Memory B cell (primary cell): ENCODE results near the gene IRF2BP2.

Experiments
- ATAC-seq: fragments of 150-1000 bp; cut with Tn5 transposase; 2 replicates; pipeline ENCODE4 v1.10.0; 2021; ENCODE audit warnings: low read depth, mild to moderate bottlenecking, moderate library complexity
- DNase-seq, 2 donors: peaks; one replicate each; pipeline ENCODE4 v3.0.0; 2022; ENCODE audit warnings: low spot score in 2 of 2
- H3K27ac Mint-ChIP-seq: one replicate; pipeline ENCODE4 v1.8.0; 2022; ENCODE audit warnings: mild to moderate bottlenecking, moderate library complexity, mixed read lengths
- H3K27me3 Mint-ChIP-seq: one replicate; pipeline ENCODE4 v1.8.0; 2022; ENCODE audit warnings: mixed read lengths
- H3K36me3 Mint-ChIP-seq: one replicate; pipeline ENCODE4 v1.8.0; 2022; ENCODE audit warnings: mild to moderate bottlenecking, mixed read lengths
- H3K4me1 Mint-ChIP-seq: one replicate; pipeline ENCODE4 v1.8.0; 2022; ENCODE audit warnings: mixed read lengths
- H3K4me3 Mint-ChIP-seq: one replicate; pipeline ENCODE4 v1.8.0; 2022; ENCODE audit warnings: mild to moderate bottlenecking, moderate library complexity, mixed read lengths
- H3K9me3 Mint-ChIP-seq: one replicate; pipeline ENCODE4 v1.8.0; 2022; ENCODE audit warnings: mixed read lengths

The IRF2BP2 gene

GRCh38 chr1:234582186-234582585 lies 27.8 kb downstream of the IRF2BP2 start:
- H3K4me3 Mint-ChIP-seq: no peak overlapping the region
- no peaks in the 10 kb centered on the region for H3K9me3 Mint-ChIP-seq
- H3K4me1 Mint-ChIP-seq: peaks cover 5% of the 10 kb centered on the region
- DNase-seq: no peak
- no peak overlapping the region for H3K27ac Mint-ChIP-seq
- no peak for ATAC-seq
- H3K27me3 Mint-ChIP-seq: peaks cover 3% of the 10 kb centered on the region
- H3K36me3 Mint-ChIP-seq: no peaks in the 10 kb centered on the region

- H3K9me3 Mint-ChIP-seq: no peaks in the 10 kb centered on the region
- H3K27me3 Mint-ChIP-seq: no peaks in the 10 kb centered on the region
- H3K27ac Mint-ChIP-seq: no peak overlapping the region
- no peaks in the 10 kb centered on the region for H3K36me3 Mint-ChIP-seq
- ATAC-seq (no peak), DNase-seq (no peak)
- H3K4me1 Mint-ChIP-seq: no peaks in the 10 kb centered on the region
- no peak overlapping the region for H3K4me3 Mint-ChIP-seq
Observed at GRCh38 chr1:234581063-234581714, 28.8 kb downstream of the IRF2BP2 start.

- peak; percentile 77 for ATAC-seq
- H3K9me3 Mint-ChIP-seq: no peaks in the 10 kb centered on the region
- H3K4me3 Mint-ChIP-seq: no peak overlapping the region
- no peak for DNase-seq
- no peaks in the 10 kb centered on the region for H3K36me3 Mint-ChIP-seq
- no peaks in the 10 kb centered on the region for H3K4me1 Mint-ChIP-seq
- no peak overlapping the region for H3K27ac Mint-ChIP-seq
- H3K27me3 Mint-ChIP-seq: no peaks in the 10 kb centered on the region
Observed at GRCh38 chr1:234579967-234580366, 30.0 kb downstream of the IRF2BP2 start.

- Mint-ChIP-seq H3K27ac (no peak overlapping the region), H3K36me3 (no peaks in the 10 kb centered on the region), H3K4me3 (no peak overlapping the region), H3K27me3 (no peaks in the 10 kb centered on the region), H3K4me1 (no peaks in the 10 kb centered on the region), H3K9me3 (no peaks in the 10 kb centered on the region)
- DNase-seq (no peak), ATAC-seq (no peak)
Observed at GRCh38 chr1:234578735-234579134, 31.2 kb downstream of the IRF2BP2 start.

GRCh38 chr1:234578087-234578486 lies 31.9 kb downstream of the IRF2BP2 start:
- H3K36me3 Mint-ChIP-seq: no peaks in the 10 kb centered on the region
- no peaks in the 10 kb centered on the region for H3K4me1 Mint-ChIP-seq
- no peak overlapping the region for H3K27ac Mint-ChIP-seq
- no peaks in the 10 kb centered on the region for H3K9me3 Mint-ChIP-seq
- DNase-seq (no peak), ATAC-seq (no peak)
- no peak overlapping the region for H3K4me3 Mint-ChIP-seq
- H3K27me3 Mint-ChIP-seq: no peaks in the 10 kb centered on the region

GRCh38 chr1:234573711-234574299 lies 36.2 kb downstream of the IRF2BP2 start:
- Mint-ChIP-seq H3K4me1 (no peaks in the 10 kb centered on the region), H3K27me3 (no peaks in the 10 kb centered on the region), H3K27ac (no peak overlapping the region), H3K4me3 (no peak overlapping the region), H3K36me3 (no peaks in the 10 kb centered on the region), H3K9me3 (no peaks in the 10 kb centered on the region)
- no peak for DNase-seq
- ATAC-seq: no peak

- H3K27ac Mint-ChIP-seq: no peak overlapping the region
Observed at GRCh38 chr1:234572966-234573365, 37.0 kb downstream of the IRF2BP2 start.

GRCh38 chr1:234571702-234572101 lies 38.3 kb downstream of the IRF2BP2 start:
- Mint-ChIP-seq H3K36me3 (no peaks in the 10 kb centered on the region), H3K4me1 (no peaks in the 10 kb centered on the region), H3K4me3 (no peak overlapping the region), H3K9me3 (peaks cover 1% of the 10 kb centered on the region), H3K27ac (no peak overlapping the region), H3K27me3 (no peaks in the 10 kb centered on the region)
- no peak for ATAC-seq
- no peak for DNase-seq

More at GRCh38 chr1:234572966-234573365, 37.0 kb downstream of the IRF2BP2 start:
- no peaks in the 10 kb centered on the region for H3K27me3 Mint-ChIP-seq
- H3K4me3 Mint-ChIP-seq: no peak overlapping the region
- H3K4me1 Mint-ChIP-seq: no peaks in the 10 kb centered on the region
- ATAC-seq: no peak
- no peaks in the 10 kb centered on the region for H3K36me3 Mint-ChIP-seq
- DNase-seq: no peak
- H3K9me3 Mint-ChIP-seq: no peaks in the 10 kb centered on the region

GRCh38 chr1:234570329-234571120 lies 39.5 kb downstream of the IRF2BP2 start:
- H3K9me3 Mint-ChIP-seq: peaks cover 1% of the 10 kb centered on the region
- H3K4me1 Mint-ChIP-seq: no peaks in the 10 kb centered on the region
- H3K4me3 Mint-ChIP-seq: no peak overlapping the region
- no peaks in the 10 kb centered on the region for H3K27me3 Mint-ChIP-seq
- no peak overlapping the region for H3K27ac Mint-ChIP-seq
- no peaks in the 10 kb centered on the region for H3K36me3 Mint-ChIP-seq
- ATAC-seq: no peak
- no peak for DNase-seq

- H3K27me3 Mint-ChIP-seq: no peaks in the 10 kb centered on the region
- no peaks in the 10 kb centered on the region for H3K4me1 Mint-ChIP-seq
- H3K27ac Mint-ChIP-seq: no peak overlapping the region
- DNase-seq (no peak), ATAC-seq (no peak)
- no peaks in the 10 kb centered on the region for H3K36me3 Mint-ChIP-seq
- no peak overlapping the region for H3K4me3 Mint-ChIP-seq
- peaks cover 1% of the 10 kb centered on the region for H3K9me3 Mint-ChIP-seq
Observed at GRCh38 chr1:234568345-234568744, 41.6 kb downstream of the IRF2BP2 start.

GRCh38 chr1:234565132-234565531 lies 44.8 kb downstream of the IRF2BP2 start:
- H3K4me3 Mint-ChIP-seq: no peak overlapping the region
- H3K4me1 Mint-ChIP-seq: no peaks in the 10 kb centered on the region
- H3K27ac Mint-ChIP-seq: no peak overlapping the region
- H3K9me3 Mint-ChIP-seq: peaks cover 1% of the 10 kb centered on the region
- no peaks in the 10 kb centered on the region for H3K36me3 Mint-ChIP-seq
- DNase-seq (no peak), ATAC-seq (no peak)
- no peaks in the 10 kb centered on the region for H3K27me3 Mint-ChIP-seq

- no peak overlapping the region for H3K4me3 Mint-ChIP-seq
- H3K27me3 Mint-ChIP-seq: no peaks in the 10 kb centered on the region
- peaks cover 1% of the 10 kb centered on the region for H3K9me3 Mint-ChIP-seq
- no peaks in the 10 kb centered on the region for H3K36me3 Mint-ChIP-seq
- ATAC-seq (no peak), DNase-seq (no peak)
- no peaks in the 10 kb centered on the region for H3K4me1 Mint-ChIP-seq
- no peak overlapping the region for H3K27ac Mint-ChIP-seq
Observed at GRCh38 chr1:234564035-234565029, 45.6 kb downstream of the IRF2BP2 start.

GRCh38 chr1:234562334-234562733 lies 47.6 kb downstream of the IRF2BP2 start:
- Mint-ChIP-seq H3K27me3 (no peaks in the 10 kb centered on the region), H3K36me3 (no peaks in the 10 kb centered on the region)

More at GRCh38 chr1:234562334-234562733, 47.6 kb downstream of the IRF2BP2 start:
- Mint-ChIP-seq H3K27ac (no peak overlapping the region), H3K4me3 (no peak overlapping the region), H3K9me3 (peaks cover 1% of the 10 kb centered on the region), H3K4me1 (no peaks in the 10 kb centered on the region)
- ATAC-seq (no peak), DNase-seq (no peak)
